WI38 (cell line): ENCODE measurements around the gene FXN.

Experiments used
- H3K4me3 ChIP-seq: 2 replicates; pipeline ENCODE4 v1.5.1; 2011; ENCODE audit warnings: low read depth, mild to moderate bottlenecking, control low read depth, low read length
- TF ChIP-seq, protein P1 (sequence below): IDR thresholded peaks from 2 replicates; pipeline ENCODE4 v1.5.1; 2012; ENCODE audit warnings: low read depth, mild to moderate bottlenecking, control low read depth, low read length

The FXN gene

DNA sequence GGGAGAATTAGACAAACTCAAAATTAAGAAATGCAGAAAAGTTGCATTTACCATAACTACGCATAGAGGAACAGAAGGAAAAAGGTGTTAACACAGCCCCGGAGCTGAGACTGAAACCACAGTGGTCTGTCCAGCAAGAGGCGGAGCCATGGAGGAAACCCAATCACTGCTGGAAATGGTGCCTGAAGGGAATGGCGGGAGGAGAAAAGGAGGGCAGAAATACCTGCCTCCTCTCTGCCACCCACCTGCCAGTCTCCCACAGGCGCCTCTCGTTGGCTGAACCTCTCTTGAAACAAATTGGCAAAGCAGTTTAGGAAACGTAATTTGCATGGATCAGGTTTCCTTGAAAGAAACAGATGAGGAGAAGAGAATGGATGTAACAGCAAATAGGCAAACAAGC is 11.9 kb upstream of the FXN start:
- no peak overlapping the region for H3K4me3 ChIP-seq
- TF ChIP-seq, protein P1, sequence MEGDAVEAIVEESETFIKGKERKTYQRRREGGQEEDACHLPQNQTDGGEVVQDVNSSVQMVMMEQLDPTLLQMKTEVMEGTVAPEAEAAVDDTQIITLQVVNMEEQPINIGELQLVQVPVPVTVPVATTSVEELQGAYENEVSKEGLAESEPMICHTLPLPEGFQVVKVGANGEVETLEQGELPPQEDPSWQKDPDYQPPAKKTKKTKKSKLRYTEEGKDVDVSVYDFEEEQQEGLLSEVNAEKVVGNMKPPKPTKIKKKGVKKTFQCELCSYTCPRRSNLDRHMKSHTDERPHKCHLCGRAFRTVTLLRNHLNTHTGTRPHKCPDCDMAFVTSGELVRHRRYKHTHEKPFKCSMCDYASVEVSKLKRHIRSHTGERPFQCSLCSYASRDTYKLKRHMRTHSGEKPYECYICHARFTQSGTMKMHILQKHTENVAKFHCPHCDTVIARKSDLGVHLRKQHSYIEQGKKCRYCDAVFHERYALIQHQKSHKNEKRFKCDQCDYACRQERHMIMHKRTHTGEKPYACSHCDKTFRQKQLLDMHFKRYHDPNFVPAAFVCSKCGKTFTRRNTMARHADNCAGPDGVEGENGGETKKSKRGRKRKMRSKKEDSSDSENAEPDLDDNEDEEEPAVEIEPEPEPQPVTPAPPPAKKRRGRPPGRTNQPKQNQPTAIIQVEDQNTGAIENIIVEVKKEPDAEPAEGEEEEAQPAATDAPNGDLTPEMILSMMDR, result no peak

- TF ChIP-seq, protein P1, result peak; percentile 76
- H3K4me3 ChIP-seq, result no peak overlapping the region
Measured at GRCh38 chr9:69027355-69028097, 8.0 kb upstream of the FXN start.

DNA sequence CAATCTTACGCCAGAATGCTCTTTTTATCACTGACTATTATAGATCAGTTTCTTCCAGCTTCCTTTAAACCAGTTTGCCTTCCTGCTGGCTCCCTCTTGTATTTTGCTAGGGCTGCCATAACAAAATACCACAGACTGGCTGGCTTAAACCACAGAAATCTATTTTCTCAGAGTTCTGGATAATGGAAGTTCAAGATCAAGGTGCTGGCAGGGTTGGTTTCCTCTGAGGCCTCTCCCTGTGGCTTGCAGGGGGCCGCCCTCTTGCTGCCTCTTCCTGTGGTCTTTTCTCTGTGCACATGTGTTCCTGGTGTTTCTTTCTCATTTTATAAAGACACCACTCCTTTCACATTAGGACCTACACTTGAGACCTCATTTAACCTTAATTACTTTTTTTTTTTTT is 6.8 kb upstream of the FXN start:
- TF ChIP-seq, protein P1, result no peak
- H3K4me3 ChIP-seq, result no peak overlapping the region

- TF ChIP-seq, protein P1, result no peak
- no peak overlapping the region for H3K4me3 ChIP-seq
Measured at GRCh38 chr9:69029535-69029934, 6.0 kb upstream of the FXN start.

- H3K4me3 ChIP-seq, result no peak overlapping the region
- TF ChIP-seq, protein P1, result no peak
Measured at GRCh38 chr9:69030851-69031645, 4.5 kb upstream of the FXN start.

- TF ChIP-seq, protein P1, result no peak
- H3K4me3 ChIP-seq, result no peak overlapping the region
Measured at GRCh38 chr9:69034071-69034470, 1.5 kb upstream of the FXN start.

DNA sequence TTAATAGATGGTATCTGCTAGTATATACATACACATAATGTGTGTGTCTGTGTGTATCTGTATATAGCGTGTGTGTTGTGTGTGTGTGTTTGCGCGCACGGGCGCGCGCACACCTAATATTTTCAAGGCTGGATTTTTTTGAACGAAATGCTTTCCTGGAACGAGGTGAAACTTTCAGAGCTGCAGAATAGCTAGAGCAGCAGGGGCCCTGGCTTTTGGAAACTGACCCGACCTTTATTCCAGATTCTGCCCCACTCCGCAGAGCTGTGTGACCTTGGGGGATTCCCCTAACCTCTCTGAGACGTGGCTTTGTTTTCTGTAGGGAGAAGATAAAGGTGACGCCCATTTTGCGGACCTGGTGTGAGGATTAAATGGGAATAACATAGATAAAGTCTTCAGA is 757 bp downstream of the FXN start:
- TF ChIP-seq, protein P1, result no peak

More for the DNA sequence above, 757 bp downstream of the FXN start:
- H3K4me3 ChIP-seq, result peak overlapping the region; percentile 77
